Type B pancreatic cell (in vitro differentiated cells): ENCODE measurements around the gene PRPF18. TPM values are rescaled to one million over a fixed set of nuclear protein-coding genes. Genes with fewer than 3 reads are reported as not detected.

Experiments
- DNase-seq: peaks from one replicate; pipeline ENCODE4 v3.0.0; 2021; ENCODE audit warnings: mixed read lengths; ENCODE audit not compliant: unreplicated experiment; ENCODE audit errors: extremely low spot score
- H3K27ac Mint-ChIP-seq: 2 replicates; pipeline ENCODE4 v1.8.0; 2021; ENCODE audit warnings: mild to moderate bottlenecking, mixed read lengths
- H3K27me3 Mint-ChIP-seq: 2 replicates; pipeline ENCODE4 v1.8.0; 2021; ENCODE audit warnings: mixed read lengths
- H3K36me3 Mint-ChIP-seq: 2 replicates; pipeline ENCODE4 v1.8.0; 2021; ENCODE audit warnings: mixed read lengths
- H3K4me1 Mint-ChIP-seq: one replicate; pipeline ENCODE4 v1.8.0; 2021; ENCODE audit warnings: mixed read lengths; ENCODE audit not compliant: unreplicated experiment
- H3K4me3 Mint-ChIP-seq: 2 replicates; pipeline ENCODE4 v1.8.0; 2021; ENCODE audit warnings: mild to moderate bottlenecking, mixed read lengths
- H3K9me3 Mint-ChIP-seq: 2 replicates; pipeline ENCODE4 v1.8.0; 2021; ENCODE audit warnings: mixed read lengths
- total RNA-seq: library from RNA; stranded (reverse); gene quantifications from 2 replicates; pipeline ENCODE4 v1.2.1, GENCODE V29; 2021; ENCODE audit warnings: low replicate concordance
- TF ChIP-seq, protein P1 (sequence below): fragments of 200-600 bp; sonication (generic); conservative IDR thresholded peaks from 2 replicates; pipeline ENCODE4 v1.5.0; 2021; ENCODE audit warnings: antibody characterized with exemption, mild to moderate bottlenecking

PRPF18 gene
- total RNA-seq, 1 donor from 2014 or later: 16.7 TPM

DNA sequence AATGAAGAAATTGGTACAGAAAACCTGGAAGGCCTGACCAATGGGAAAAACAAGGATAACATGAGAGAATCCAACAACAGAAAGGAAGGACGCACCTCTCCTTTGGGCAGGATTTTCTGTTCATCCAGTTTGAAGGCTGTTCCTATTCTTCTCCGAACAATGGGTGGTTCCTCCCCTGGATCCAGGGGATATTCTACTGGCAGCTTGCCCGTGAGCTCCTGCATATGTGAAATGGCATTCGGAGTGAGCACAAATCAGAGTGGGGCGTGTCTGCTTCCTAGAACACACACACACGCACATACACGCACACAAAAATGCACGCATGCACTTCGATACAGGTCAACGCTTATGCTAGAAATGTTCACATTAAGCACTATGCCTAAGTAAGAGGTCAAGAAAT, 83.5 kb downstream of the PRPF18 start:
- no peaks in the 10 kb centered on the region for H3K9me3 Mint-ChIP-seq
- TF ChIP-seq, protein P1, sequence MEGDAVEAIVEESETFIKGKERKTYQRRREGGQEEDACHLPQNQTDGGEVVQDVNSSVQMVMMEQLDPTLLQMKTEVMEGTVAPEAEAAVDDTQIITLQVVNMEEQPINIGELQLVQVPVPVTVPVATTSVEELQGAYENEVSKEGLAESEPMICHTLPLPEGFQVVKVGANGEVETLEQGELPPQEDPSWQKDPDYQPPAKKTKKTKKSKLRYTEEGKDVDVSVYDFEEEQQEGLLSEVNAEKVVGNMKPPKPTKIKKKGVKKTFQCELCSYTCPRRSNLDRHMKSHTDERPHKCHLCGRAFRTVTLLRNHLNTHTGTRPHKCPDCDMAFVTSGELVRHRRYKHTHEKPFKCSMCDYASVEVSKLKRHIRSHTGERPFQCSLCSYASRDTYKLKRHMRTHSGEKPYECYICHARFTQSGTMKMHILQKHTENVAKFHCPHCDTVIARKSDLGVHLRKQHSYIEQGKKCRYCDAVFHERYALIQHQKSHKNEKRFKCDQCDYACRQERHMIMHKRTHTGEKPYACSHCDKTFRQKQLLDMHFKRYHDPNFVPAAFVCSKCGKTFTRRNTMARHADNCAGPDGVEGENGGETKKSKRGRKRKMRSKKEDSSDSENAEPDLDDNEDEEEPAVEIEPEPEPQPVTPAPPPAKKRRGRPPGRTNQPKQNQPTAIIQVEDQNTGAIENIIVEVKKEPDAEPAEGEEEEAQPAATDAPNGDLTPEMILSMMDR: no peak
- peaks cover 42% of the 10 kb centered on the region for H3K4me1 Mint-ChIP-seq
- no peak overlapping the region for H3K27ac Mint-ChIP-seq
- H3K4me3 Mint-ChIP-seq: no peak overlapping the region
- no peaks in the 10 kb centered on the region for H3K27me3 Mint-ChIP-seq
- DNase-seq: no peak
- peaks cover 50% of the 10 kb centered on the region for H3K36me3 Mint-ChIP-seq

DNA sequence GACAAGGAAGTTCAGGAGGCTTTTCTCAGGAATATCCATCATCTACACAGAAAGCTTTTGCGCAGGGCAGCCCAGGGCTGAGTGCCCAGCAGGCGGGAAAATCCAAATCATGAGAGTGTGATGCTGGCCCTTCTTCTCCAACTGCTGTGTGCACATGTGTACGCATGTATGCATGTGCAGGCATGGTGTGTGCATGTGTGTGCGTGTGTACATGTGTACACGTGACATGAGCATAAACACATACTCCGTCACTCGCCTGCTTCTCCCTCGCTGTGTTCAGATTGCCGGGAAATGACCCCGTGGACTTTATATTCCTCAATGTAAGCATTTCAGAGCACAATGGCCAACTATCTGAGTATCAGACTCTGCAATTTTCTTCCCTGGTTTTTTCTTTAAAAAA, 85.1 kb downstream of the PRPF18 start:
- H3K27ac Mint-ChIP-seq: peak overlapping the region; percentile 42

DNA sequence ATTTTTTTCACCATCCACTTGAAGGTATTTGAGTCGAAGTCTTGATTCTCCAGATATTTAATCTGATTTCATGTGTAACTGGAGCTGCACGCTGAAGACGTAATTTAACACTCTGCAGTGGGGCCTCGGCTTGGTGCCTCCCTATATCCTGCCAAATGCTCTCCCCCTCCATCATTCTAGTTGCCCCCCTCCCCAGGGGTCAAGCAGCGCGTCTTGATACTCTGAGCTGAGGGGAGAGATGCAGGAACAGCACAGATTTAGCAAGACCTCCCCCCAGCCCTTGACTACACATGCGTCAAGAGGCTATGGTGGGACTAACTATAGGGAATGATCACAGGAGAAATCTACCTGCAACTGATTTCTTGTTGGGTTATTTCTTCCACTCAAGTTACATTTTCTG, 85.8 kb downstream of the PRPF18 start:
- peaks cover 54% of the 10 kb centered on the region for H3K36me3 Mint-ChIP-seq
- no peaks in the 10 kb centered on the region for H3K9me3 Mint-ChIP-seq
- H3K27ac Mint-ChIP-seq: peak overlapping the region; percentile 65
- H3K4me1 Mint-ChIP-seq: peaks cover 50% of the 10 kb centered on the region
- TF ChIP-seq, protein P1: no peak
- no peak for DNase-seq
- no peaks in the 10 kb centered on the region for H3K27me3 Mint-ChIP-seq
- peak overlapping the region; percentile 73 for H3K4me3 Mint-ChIP-seq

More for the DNA sequence above, 85.1 kb downstream of the PRPF18 start:
- Mint-ChIP-seq H3K36me3 (peaks cover 50% of the 10 kb centered on the region), H3K4me1 (peaks cover 46% of the 10 kb centered on the region), H3K9me3 (no peaks in the 10 kb centered on the region), H3K4me3 (peak overlapping the region; percentile 73), H3K27me3 (no peaks in the 10 kb centered on the region)
- DNase-seq: no peak
- TF ChIP-seq, protein P1: no peak

DNA sequence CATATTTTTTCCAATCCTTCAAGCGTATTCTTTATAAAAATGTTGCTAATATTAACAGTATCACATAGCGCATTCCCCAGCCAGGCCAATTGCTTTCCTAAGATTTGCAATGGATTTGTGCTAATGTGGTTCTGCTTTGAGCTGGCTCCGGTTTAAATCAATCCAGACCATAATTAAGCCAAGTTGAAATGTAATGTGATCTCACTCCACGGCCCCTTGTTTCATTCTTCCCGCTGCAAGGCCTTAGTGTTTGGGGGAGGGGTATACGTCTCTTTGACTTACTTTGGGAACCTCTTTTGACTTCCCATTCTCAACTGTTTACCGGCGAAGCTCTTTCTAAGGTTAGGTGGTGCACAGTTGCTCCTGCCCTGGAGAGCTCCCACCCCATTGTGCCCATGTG, 86.4 kb downstream of the PRPF18 start:
- Mint-ChIP-seq H3K27ac (peak overlapping the region; percentile 65), H3K9me3 (no peaks in the 10 kb centered on the region), H3K27me3 (no peaks in the 10 kb centered on the region), H3K36me3 (peaks cover 51% of the 10 kb centered on the region), H3K4me1 (peaks cover 52% of the 10 kb centered on the region), H3K4me3 (peak overlapping the region; percentile 73)
- TF ChIP-seq, protein P1: no peak
- DNase-seq: no peak

DNA sequence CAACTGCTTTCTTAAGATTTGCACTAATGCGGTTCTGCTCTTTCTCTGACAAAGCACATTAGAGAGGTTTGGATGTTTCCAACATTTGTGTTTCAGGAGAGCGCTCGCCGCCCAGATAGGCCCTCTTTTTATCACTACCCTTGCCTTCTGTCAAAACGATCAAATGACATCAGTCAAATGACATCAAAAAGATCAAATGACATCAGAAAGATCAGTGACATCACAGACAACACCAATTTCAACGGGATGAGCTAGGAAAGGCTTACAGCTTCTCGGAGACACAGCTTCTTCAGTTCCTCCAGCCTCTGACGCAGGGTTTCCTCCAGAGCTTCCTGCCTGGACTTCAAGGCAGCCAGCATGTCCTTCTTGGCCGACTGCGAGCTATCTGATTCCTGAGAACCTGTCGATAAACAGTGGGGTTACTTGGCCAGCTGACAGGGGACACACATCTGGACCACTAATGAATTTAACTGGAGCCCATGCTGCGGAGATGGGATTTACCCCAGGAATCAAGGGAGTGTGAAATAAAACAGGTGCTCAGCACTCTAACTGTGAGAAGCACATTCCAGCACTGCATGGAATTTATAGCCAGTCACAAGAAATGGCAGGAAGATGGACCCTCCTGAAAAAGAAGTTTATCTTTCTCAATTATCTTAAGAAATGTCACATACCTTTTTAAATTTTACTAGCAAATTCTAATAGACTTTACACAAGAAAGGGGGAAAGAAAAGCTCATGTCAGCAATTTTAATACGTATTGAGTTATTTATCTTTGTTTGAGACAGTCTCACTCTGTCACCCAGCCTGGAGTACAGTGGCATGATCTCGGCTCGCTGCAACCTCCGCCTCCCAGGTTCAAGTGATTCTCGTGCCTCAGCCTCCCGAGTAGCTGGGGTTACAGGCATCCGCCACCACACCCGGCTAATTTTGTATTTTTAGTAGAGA, 88.2 kb downstream of the PRPF18 start:
- TF ChIP-seq, protein P1: no peak
- no peak for DNase-seq
- H3K4me1 Mint-ChIP-seq: peaks cover 44% of the 10 kb centered on the region
- H3K4me3 Mint-ChIP-seq: no peak overlapping the region
- H3K27me3 Mint-ChIP-seq: no peaks in the 10 kb centered on the region
- no peaks in the 10 kb centered on the region for H3K9me3 Mint-ChIP-seq
- no peak overlapping the region for H3K27ac Mint-ChIP-seq
- peaks cover 47% of the 10 kb centered on the region for H3K36me3 Mint-ChIP-seq
